HG03095 (cell line): Measurements from ENCODE around the gene GPR25.
"Not testable (repeated sequence)": the region's sequence is repeated elsewhere in the genome, so short reads cannot be mapped to it uniquely, and the experiment has no call there.

ENCODE experiments used
- ATAC-seq: cut with Tn5 transposase; IDR thresholded peaks from one replicate; pipeline ENCODE4 v1.9.1; 2021; ENCODE audit warnings: moderate library complexity; ENCODE audit not compliant: unreplicated experiment

The GPR25 gene

GRCh38 chr1:200909757-200910239 is 37.0 kb downstream of the GPR25 start:
- peak; percentile 37 for ATAC-seq

- ATAC-seq = no peak
Measured at GRCh38 chr1:200911361-200911760, 38.6 kb downstream of the GPR25 start.

GRCh38 chr1:200911936-200912335 is 39.2 kb downstream of the GPR25 start:
- ATAC-seq = not testable (repeated sequence)

GRCh38 chr1:200912737-200913407 is 40.1 kb downstream of the GPR25 start:
- no peak for ATAC-seq

GRCh38 chr1:200916152-200916551 is 43.4 kb downstream of the GPR25 start:
- no peak for ATAC-seq

GRCh38 chr1:200916681-200917080 is 43.9 kb downstream of the GPR25 start:
- no peak for ATAC-seq

GRCh38 chr1:200917291-200917817 is 44.6 kb downstream of the GPR25 start:
- no peak for ATAC-seq

GRCh38 chr1:200918006-200918405 is 45.2 kb downstream of the GPR25 start:
- no peak for ATAC-seq

- no peak for ATAC-seq
Measured at GRCh38 chr1:200919386-200919785, 46.6 kb downstream of the GPR25 start.

- ATAC-seq = no peak
Measured at GRCh38 chr1:200921571-200922110, 48.9 kb downstream of the GPR25 start.

- no peak for ATAC-seq
Measured at GRCh38 chr1:200922406-200922805, 49.6 kb downstream of the GPR25 start.

GRCh38 chr1:200923601-200924000 is 50.8 kb downstream of the GPR25 start:
- ATAC-seq = no peak
